HG03159 (cell line): ENCODE data around the gene B9D2.
"Not testable (repeated sequence)": the region's sequence is repeated elsewhere in the genome, so short reads cannot be mapped to it uniquely, and the experiment has no call there.

Source experiments
- ATAC-seq: cut with Tn5 transposase; IDR thresholded peaks from one replicate; pipeline ENCODE4 v1.9.1; 2021; ENCODE audit warnings: mild to moderate bottlenecking, moderate library complexity; ENCODE audit not compliant: unreplicated experiment

Gene B9D2

DNA sequence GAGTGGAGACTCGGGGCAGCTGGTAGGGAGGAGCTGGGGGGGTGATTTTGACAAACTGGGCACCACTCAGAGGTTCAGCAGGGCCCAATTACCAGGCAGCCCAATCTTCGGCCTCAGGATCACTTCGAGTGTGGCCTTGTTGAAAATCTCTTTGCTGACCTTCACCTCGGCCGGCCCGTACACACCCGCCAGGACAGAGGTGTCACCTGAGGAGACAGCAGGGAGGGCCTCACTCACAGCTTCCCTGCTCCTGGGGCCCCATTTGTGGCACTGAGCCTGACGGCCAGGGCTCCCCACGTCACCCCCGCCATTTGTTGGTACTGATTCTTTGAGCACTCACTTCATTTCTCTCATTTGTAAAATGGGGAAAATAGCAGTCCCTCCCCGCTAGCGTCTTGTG lies 28.8 kb upstream of the B9D2 start:
- ATAC-seq, result no peak

DNA sequence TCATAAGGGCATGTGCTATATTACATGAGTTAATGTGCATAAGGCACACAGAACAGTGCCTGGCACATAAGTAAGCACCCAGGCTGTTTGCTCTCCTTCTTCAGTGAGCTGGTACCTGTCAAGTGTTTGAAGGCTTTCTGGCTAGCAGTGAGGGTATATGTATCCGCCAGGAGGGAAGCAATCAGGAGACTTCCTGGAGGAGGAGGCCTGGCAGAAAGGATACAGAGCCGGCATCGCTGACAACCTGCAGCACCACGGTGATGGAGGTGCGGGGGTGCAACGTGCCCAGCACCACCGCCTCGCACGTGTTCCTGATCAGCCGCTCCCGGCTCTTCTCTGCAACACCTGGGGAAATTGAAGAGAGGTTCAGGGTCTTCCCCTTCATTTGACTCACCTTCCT lies 27.7 kb upstream of the B9D2 start:
- no peak for ATAC-seq

DNA sequence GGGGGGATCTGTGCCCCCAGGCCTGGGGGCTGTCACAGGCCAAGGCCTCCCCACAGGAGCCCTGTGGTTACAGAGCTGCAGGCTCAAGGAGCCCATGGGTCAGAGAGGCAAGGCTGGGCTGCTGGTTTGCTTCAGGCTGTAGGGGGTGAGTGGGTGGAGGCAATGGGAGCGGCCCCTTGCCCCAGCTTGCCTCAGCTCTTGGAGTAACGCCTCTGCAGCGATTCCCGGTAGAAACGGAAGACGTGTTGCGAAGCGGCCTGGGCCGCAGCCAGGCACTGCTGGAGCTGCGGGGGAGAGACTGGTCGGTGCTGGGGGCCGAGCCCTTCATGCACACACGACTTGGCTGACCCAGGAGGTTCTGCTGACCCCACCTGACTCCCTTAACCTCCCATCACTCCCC lies 22.5 kb upstream of the B9D2 start:
- ATAC-seq, result no peak

DNA sequence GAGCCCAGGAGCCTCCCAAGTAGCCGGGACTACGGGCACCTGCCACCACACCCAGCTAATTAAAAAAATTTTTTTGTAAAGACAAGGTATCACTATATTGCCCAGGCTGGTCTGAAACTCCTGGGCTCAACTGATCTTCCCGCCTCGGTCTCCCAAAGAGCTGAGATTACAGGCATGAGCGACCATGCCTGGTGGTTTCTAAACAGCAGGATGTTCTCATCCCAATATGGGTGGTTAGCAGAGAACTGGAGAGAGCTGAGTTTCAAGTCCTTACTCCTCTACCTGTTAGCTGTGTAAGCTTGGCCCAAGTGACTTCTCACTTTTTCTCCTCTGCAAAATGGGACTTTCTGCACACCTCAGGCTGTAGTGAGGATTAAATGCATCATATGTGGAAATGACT lies 20.4 kb upstream of the B9D2 start:
- ATAC-seq, result no peak

DNA sequence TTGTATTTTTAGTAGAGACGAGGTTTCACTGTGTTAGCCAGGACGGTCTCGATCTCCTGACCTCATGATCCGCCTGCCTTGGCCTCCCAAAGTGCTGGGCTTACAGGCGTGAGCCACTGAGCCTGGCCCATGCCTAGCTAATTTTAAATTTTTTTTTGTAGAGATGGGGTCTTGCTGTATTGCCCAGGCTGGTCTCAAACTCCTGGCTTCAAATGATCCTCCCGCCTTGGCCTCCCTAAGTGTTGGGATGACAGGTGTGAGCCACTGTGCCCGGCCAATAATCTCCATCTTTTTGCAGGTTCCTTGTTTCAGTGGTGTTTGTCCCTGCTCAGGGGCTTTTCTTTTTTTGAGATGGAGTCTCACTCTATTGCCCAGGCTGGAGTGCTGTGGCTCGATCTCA lies 17.6 kb upstream of the B9D2 start:
- not testable (repeated sequence) for ATAC-seq

DNA sequence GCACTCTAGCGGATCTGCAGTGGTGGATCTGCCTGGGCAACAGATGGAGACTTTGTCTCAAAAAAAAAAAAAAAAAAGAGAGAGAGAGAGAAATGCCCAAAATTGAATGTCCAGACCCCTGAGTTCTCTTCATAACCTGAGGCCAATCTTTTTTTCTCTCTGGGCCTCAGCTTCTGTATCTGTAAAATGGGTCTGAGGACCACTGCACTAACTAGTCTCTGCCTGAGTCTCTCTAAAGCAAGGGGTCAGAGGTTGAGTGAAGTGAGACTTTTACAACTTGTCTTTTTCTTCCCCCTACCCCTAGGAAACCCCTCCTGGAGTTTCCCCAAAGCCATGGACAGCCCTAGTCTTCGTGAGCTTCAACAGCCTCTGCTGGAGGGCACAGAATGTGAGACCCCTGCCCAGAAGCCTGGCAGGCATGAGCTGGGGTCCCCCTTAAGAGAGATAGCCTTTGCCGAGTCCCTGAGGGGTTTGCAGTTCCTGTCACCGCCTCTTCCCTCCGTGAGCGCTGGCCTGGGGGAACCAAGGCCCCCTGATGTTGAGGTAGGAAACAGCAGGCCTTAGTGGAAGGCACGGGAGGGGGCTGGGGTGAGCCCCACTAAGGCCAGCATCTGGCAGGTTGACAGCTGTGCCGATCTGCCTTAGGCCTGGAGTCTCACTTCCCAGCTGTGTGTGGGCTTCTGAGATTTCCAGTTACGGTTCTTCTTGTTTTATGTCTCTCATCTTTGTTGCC lies 14.2 kb upstream of the B9D2 start:
- ATAC-seq, result no peak

DNA sequence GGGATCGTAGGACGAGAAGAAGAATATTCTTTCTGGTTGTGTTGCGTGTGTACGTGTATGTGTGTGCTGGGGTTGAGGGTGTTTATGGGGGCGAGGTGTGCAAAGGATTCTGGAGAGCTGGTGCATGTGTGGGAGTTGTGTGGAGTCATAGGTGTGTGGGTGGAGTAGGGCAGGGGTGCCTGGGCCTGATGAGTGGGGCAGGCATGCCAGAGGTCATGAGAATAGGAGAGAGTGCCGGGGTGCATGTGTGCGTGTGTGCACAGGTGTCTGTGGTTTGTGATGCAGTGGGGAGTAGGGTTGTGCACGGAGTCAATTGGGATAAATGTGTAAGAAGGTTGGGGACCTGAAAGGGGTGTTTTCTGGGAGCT lies 13.0 kb upstream of the B9D2 start:
- ATAC-seq, result no peak

DNA sequence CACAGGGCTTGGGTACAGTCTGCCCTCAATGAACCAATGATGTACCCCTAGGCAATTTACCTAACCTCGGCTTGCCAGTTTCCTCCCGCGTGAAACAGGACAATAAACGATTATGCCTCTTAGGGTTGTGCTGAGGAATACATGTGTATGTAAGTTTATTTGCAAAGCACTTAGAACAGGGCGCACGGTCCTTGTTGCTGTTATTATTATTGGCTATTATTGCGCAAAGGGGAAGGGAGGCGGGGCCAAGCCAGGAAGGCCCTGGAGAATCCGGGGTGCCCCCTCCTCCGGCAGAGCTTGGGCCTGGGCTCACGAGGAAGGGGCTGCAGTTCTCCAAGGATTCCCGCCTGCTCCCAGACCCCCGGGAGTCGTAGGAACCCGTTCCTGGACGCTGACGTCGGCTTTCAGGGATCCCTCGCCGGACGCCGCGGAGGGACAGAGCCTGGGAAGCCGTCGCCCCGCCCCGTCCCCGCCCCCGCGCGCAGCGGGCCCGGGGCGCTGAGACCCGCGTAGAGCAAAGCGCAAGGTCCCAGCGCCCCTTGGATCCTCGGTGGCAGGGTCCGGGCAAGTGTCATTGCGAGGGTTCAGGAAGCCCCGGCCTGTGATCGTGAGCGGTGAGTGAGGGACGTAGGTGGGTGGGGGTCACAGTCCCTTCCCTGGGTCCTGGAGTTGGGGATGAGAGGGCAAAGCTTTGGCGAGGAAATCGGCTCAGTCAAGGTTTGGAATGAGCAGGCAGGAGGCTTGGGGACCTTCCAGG lies 12.5 kb upstream of the B9D2 start, which contains the start of gene TMEM91:
Gene TMEM91 (plus strand): TSS at position 293 of the 757 bp plus-strand sequence. CDS start 1,777 bp downstream, outside the sequence.
- ATAC-seq, result no peak

DNA sequence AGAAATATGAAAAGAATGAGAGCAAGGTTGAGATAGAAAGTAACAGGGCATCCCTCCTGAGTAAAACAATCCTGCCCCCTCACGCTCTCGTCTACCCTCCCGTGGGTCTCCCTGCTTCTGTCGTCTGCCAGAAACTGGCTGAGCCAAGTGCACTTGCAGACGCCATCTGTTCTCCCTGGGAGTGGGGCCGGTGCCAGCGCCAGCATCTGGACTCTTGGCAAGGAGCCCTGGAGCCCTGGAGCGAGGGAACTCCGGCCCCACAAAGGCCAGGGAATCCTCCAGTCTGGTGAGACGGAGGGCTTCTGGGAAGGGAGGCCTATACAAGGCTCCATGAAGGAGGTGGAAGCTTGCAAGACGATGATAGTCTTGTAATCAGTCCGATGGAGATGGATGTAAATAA lies 10.0 kb upstream of the B9D2 start:
- no peak for ATAC-seq

DNA sequence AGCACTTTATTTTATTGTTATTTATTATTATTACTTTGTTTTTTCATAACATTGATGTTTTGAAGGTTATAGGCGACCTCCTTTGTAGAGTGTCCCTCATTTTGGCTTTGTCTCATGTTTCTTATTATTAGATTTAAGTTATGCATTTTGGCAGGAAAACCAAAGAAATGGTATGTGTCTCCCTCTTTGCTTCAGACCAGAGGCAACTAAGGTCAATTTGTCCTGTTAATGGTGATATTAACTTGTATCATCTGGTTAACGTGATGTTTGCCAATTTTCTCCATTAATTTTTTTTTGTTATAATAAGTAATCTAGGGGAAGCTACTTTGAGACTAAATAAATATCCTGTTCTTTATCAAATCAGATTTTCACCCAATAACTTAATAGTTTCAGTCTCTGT lies 8.6 kb upstream of the B9D2 start:
- ATAC-seq, result no peak

DNA sequence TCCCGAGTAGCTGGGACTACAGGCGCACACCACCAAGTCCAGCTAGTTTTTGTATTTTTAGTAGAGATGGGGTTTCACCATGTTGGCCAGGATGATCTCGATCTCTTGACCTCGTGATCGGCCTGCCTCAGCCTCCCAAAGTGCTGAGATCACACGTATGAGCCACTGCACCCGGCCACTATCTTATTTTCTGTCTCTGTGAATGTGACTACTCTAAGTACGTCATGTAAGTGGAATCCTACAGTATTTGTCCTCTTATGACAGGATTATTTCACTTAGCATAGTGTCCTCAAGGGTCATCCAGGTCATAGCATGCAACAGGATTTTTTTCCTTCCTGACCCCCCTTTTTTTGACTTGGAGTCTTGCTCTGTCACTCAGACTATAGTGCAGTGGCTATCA lies 7.6 kb upstream of the B9D2 start:
- no peak for ATAC-seq

DNA sequence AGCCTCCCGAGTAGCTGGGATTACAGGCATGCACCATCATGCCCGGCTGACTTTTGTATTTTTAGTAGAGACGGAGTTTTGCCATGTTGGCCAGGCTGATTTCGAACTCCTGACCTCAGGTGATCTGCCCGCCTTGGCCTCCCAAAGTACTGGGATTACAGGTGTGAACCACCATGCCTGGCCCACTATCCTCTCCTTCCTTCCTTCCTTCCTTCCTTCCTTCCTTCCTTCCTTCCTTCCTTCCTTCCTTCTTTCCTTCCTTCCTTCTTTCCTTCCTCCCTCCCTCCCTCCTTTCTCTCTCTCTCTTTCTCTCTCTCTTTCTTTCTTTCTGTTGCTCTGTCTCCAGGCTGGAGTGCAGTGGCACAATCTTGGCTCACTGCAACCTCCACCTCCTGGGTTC lies 7.2 kb upstream of the B9D2 start:
- not testable (repeated sequence) for ATAC-seq

DNA sequence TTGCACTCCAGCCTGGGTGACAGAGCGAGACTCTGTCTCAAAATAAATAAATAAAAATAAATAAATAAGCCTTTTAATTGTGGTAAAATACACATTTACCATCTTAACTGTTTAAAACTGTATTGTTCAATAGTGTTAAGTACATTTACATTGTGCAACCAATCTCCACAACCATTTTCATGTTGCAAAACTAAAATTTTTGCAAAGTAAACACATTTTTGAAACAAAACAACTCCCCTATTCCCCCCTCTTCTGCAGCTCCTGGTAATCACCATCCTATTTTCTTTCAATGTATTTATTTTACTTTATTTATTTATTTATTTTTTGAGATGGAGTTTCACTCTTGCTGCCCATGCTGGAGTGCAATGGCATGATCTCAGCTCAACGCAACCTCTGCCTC lies 5.8 kb upstream of the B9D2 start:
- ATAC-seq, result no peak

DNA sequence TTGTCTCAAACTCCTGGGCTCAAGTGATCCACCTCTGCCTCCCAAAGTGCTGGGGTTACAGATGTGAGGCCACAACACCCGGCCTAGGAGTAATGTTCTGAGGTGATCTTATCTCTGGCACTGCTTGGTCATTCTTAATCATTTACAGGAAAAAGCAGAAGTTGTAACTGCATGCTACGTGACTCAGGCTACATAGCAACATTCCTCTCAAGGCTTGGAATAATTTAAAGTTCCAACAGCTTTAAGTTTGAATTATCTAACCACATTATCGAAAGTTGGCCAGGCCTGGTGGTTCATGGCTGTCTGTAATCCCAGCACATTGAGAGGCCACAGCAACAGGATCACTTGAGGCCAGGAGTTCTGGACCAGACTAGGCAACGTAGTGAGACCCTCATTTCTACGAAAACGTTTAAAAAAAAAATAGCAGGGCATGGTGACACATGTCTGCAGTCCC lies 3.9 kb upstream of the B9D2 start:
- ATAC-seq, result no peak

DNA sequence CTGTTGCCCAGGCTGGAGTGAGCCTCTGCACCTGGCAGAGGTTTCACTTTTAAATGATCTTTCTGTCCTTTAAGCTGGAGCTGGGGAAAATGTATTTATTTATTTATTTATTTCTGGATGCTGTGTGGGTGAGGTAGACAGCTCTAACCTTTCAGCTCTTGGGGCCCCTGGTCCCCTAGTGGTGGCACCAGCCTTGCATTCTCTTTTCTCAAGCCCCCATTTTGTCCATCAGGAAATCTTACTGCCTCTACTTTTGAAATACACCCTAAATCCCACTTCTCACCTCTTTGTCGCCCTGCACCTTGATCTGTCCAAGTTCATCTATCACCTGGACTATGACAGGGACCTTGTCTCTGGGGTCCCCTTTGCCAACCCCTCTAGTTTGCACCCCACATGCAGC lies 2.1 kb upstream of the B9D2 start:
- ATAC-seq, result no peak

DNA sequence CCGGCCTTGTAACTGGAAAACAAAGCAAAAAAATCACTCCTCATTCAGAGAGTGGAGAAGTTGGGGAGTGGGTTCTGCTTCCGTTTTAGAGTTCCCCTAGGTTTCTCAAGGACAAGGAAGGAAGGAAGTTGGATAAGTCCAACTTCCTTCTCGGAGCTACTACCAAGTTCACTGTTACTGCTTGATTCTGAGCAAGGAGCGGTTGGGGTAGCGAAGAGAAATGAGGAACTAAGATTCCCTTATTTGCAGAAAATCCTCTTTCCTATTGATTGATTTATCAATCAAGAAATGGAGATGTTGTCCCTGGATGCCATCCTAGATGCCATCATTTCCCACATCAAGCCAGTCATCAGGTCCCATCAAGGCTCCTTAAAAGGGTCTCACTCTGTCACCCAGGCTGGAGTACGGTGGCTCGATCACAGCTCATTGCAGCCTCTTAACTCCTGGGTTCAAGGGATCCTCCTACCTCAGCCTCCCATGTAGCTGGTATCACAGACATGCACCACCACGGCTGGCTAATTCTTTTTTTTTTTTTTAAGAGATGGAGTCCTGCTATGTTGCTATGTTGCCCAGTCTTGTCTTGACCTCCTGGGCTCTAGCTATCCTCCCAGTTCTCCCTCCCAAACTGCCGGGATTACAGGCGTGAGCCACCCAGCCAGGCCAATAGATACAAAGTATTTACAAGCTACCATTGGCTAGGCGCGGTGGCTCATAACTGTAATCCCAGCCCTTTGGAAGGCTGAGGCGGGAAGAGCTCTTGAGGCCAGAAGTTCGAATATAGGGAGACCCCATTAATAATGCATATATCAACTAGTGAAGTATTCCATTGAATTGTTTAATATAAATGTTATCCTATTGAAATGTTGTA lies 809 bp upstream of the B9D2 start:
- ATAC-seq, result no peak

DNA sequence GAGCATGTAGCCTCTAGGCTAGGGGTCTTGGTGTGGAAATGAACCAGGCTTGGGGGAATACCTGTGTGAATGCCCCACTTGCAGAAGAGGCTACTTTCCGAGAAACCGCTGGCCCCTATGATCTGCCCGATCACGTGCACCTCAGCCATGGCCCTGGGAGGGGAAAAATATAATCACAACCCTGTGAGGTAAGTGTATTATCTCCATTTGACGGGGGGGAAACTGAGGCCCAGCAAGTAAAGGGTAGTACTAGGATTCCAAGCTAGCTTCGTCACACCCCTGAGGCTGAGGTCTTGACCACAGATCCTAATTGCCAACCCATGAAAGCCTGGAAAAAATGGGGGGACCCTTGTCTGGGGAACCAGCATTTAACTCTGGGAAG lies 587 bp downstream of the B9D2 start:
- no peak for ATAC-seq

DNA sequence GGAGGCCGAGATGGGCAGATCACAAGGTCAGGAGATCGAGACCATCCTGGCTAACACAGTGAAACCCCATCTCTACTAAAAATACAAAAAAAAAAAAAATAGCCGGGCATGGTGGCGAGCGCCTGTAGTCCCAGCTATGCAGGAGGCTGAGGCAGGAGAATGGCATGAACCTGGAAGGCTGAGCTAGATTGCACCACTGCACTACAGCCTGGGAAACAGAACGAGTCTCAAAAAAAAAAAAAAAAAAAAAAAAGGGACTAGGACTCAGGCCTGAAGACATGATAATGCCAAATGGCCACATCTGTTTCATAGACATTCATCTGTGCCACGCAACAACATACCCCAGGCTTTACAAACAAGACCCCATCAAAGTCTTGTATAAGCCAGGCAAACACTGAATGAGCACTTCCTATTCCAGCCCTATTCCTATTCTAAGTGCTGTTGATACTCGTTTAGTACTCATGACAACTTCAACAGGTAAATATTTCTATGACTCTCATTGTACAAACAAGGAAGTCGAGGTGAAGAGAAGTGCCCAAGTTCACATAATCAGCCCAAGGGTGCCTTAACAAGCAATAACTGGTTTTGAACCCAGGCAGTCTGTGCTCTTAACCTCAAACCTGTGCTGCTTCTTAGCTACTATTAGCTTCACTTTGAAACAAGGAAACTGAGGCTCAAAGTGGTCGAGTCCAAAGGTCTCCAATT lies 1.7 kb downstream of the B9D2 start:
- ATAC-seq, result no peak

DNA sequence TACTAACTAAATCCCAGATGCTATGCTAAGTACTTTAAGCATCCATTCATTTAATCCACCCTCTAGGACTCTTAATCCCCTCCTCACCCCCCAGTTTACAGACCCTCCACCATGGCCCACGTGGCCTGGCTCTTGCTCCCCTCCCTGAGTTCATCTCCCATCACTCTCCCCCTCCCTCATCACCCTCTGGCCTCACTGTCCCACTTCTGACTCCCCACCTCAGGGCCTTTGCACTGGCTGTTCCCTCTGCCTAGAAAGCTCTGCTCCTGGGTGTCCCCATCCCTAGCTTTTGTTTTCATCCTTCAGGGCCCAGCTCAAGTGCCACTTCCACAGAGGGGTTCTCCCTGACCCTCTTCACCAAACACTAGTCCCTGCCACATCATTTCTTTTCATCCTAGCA lies 4.2 kb downstream of the B9D2 start:
- ATAC-seq, result no peak

DNA sequence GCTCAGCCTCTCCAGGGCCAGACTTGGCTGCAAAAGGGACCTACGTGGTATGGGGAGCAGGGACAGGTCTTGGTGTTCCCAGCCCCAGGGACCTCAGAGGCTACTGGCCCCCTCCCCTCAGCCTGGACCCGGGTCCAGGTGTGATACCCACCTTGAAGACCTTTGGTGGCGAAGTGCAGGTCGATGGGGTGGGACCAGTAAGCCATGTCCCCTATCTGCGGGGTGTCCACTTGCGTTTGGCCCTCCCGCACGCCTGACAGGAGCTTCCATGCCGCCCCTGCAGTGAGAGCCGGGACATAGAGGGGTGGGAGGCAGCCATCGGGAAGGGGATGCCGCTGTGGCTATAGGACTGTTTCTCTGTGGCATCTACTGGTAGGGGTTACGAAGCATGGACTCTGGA lies 6.2 kb downstream of the B9D2 start:
- ATAC-seq, result no peak
